ENCODE data around the gene YTHDF1.

Gene YTHDF1

GRCh38 chr20:63208346-63208909 lies 7.5 kb downstream of the YTHDF1 start:
- no peak for DNase-seq (ENCODE audit: low spot score)

GRCh38 chr20:63206878-63207277 lies 9.1 kb downstream of the YTHDF1 start:
- DNase-seq (ENCODE audit: low spot score) = peak; percentile 86

GRCh38 chr20:63205896-63206295 lies 10.0 kb downstream of the YTHDF1 start:
- DNase-seq (ENCODE audit: low spot score) = no peak

GRCh38 chr20:63204362-63204761 lies 11.6 kb downstream of the YTHDF1 start:
- no peak for DNase-seq (ENCODE audit: low spot score)

GRCh38 chr20:63202811-63203526 lies 13.0 kb downstream of the YTHDF1 start:
- DNase-seq (ENCODE audit: low spot score) = no peak

- no peak for DNase-seq (ENCODE audit: low spot score)
Measured at GRCh38 chr20:63202021-63202420, 13.9 kb downstream of the YTHDF1 start.

GRCh38 chr20:63198606-63199005 lies 17.3 kb downstream of the YTHDF1 start:
- no peak for DNase-seq (ENCODE audit: low spot score)

GRCh38 chr20:63196768-63197470 lies 19.0 kb downstream of the YTHDF1 start:
- no peak for DNase-seq (ENCODE audit: low spot score)

- DNase-seq (ENCODE audit: low spot score) = no peak
Measured at GRCh38 chr20:63194797-63195173, 21.1 kb downstream of the YTHDF1 start.

- peak; percentile 35 for DNase-seq (ENCODE audit: low spot score)
Measured at GRCh38 chr20:63194007-63194796, 21.7 kb downstream of the YTHDF1 start.

GRCh38 chr20:63192721-63193120 lies 23.2 kb downstream of the YTHDF1 start:
- DNase-seq (ENCODE audit: low spot score) = no peak

- DNase-seq (ENCODE audit: low spot score) = peak; percentile 47
Measured at GRCh38 chr20:63191400-63191799, 24.5 kb downstream of the YTHDF1 start.

- no peak for DNase-seq (ENCODE audit: low spot score)
Measured at GRCh38 chr20:63190828-63191227, 25.1 kb downstream of the YTHDF1 start.

GRCh38 chr20:63189846-63190559 lies 25.9 kb downstream of the YTHDF1 start:
- no peak for DNase-seq (ENCODE audit: low spot score)

- DNase-seq (ENCODE audit: low spot score) = no peak
Measured at GRCh38 chr20:63189322-63189642, 26.6 kb downstream of the YTHDF1 start.

GRCh38 chr20:63188641-63189321 lies 27.1 kb downstream of the YTHDF1 start:
- no peak for DNase-seq (ENCODE audit: low spot score)

- DNase-seq (ENCODE audit: low spot score) = no peak
Measured at GRCh38 chr20:63188159-63188442, 27.8 kb downstream of the YTHDF1 start.

- DNase-seq (ENCODE audit: low spot score) = no peak
Measured at GRCh38 chr20:63187338-63188158, 28.4 kb downstream of the YTHDF1 start.

GRCh38 chr20:63186528-63187316 lies 29.2 kb downstream of the YTHDF1 start:
- peak; percentile 54 for DNase-seq (ENCODE audit: low spot score)

GRCh38 chr20:63186084-63186483 lies 29.8 kb downstream of the YTHDF1 start:
- DNase-seq (ENCODE audit: low spot score) = no peak
